ENCODE measurements around the gene POLN. TPM values are rescaled to one million over a fixed set of nuclear protein-coding genes. Genes with fewer than 3 reads are reported as not detected.
A peak's percentile ranks its signal among the peaks of the same experiment; 100 is the strongest.

The POLN gene
- total and polyA plus RNA-seq, 8 donors: 2.7 to 5.7 (median 3.9) TPM

- intact Hi-C loops (cut with DNase I): no loop called here
- ATAC-seq: no peak
- TF ChIP-seq CTCF (IDR thresholded peaks at IDR 0.05): no peak
- H3K36me3 ChIP-seq: peaks cover 0 to 3% of the 10 kb centered on the region in 2 donors
- H3K9me3 ChIP-seq: no peaks in the 10 kb centered on the region
- peaks cover 0 to 4% of the 10 kb centered on the region in 2 donors for H3K4me1 ChIP-seq
- H3K27me3 ChIP-seq: no peaks in the 10 kb centered on the region
- H3K27ac ChIP-seq: no peak overlapping the region
- DNase-seq: peak in 2 of 4 donors; percentile 31 to 68
- no peak overlapping the region for H3K4me3 ChIP-seq
Measured at GRCh38 chr4:2285613-2286381, 43.9 kb upstream of the POLN start.

- intact Hi-C loops (cut with DNase I): no loop called here
- Histone ChIP-seq H3K9me3 (no peaks in the 10 kb centered on the region), H3K27me3 (no peaks in the 10 kb centered on the region), H3K27ac (no peak overlapping the region), H3K36me3 (peaks cover 0 to 3% of the 10 kb centered on the region in 2 donors), H3K4me1 (peaks cover 0 to 4% of the 10 kb centered on the region in 2 donors), H3K4me3 (no peak overlapping the region)
- TF ChIP-seq CTCF (IDR thresholded peaks at IDR 0.05): no peak
- peak in 2 of 4 donors; percentile 25 to 36 for DNase-seq
- no peak for ATAC-seq
Measured at GRCh38 chr4:2284934-2285612, 43.2 kb upstream of the POLN start.

- Histone ChIP-seq H3K4me1 (peaks cover 0 to 4% of the 10 kb centered on the region in 2 donors), H3K36me3 (no peaks in the 10 kb centered on the region), H3K27me3 (no peaks in the 10 kb centered on the region), H3K4me3 (no peak overlapping the region), H3K9me3 (no peaks in the 10 kb centered on the region), H3K27ac (no peak overlapping the region)
- intact Hi-C loops (cut with DNase I): no loop called here
- no peak for TF ChIP-seq CTCF (IDR thresholded peaks at IDR 0.05)
- ATAC-seq (no peak), DNase-seq (peak in 2 of 4 donors; percentile 18 to 54)
Measured at GRCh38 chr4:2284161-2284933, 42.4 kb upstream of the POLN start.

- Histone ChIP-seq H3K27ac (no peak overlapping the region), H3K27me3 (no peaks in the 10 kb centered on the region), H3K4me3 (no peak overlapping the region), H3K36me3 (no peaks in the 10 kb centered on the region), H3K9me3 (no peaks in the 10 kb centered on the region), H3K4me1 (peaks cover 0 to 4% of the 10 kb centered on the region in 2 donors)
- TF ChIP-seq CTCF (IDR thresholded peaks at IDR 0.05): no peak
- intact Hi-C loops (cut with DNase I): no loop called here
- ATAC-seq (no peak), DNase-seq (no peak)
Measured at GRCh38 chr4:2283199-2283711, 41.3 kb upstream of the POLN start.

Data from left lung (tissue), 10 donors.